GM21390 (cell line): ENCODE results near the gene KRTAP4-11.
"Not testable (repeated sequence)": the region's sequence is repeated elsewhere in the genome, so short reads cannot be mapped to it uniquely, and the experiment has no call there.

Experiments used
- ATAC-seq: cut with Tn5 transposase; IDR thresholded peaks from one replicate; pipeline ENCODE4 v1.9.1; 2021; ENCODE audit not compliant: unreplicated experiment

The KRTAP4-11 gene

DNA sequence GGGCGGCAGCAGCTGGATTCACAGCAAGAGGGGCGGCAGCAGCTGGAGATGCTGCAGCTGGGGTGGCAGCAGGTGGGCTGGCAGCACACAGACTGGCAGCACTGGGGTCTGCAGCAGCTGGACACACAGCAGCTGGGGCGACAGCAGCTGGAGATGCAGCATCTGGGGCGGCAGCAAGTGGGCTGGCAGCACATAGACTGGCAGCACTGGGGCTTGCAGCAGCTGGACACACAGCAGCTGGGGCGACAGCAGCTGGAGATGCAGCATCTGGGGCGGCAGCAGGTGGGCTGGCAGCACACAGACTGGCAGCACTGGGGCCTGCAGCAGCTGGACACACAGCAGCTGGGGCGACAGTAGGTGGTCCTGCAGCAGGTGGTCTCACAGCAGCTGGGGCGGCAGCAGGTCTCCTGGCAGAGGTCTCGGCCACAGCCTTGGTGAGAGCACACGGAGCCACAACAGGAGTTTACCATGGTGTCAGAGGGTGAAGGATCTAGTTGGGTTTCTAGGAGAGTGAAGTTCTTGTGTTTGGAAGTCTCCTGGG, at the start of gene KRTAP4-11:
TSS of gene KRTAP4-11 (minus strand) at position 528 of the 541 bp plus-strand sequence. CDS start at position 470, 58 bp downstream.
- ATAC-seq = not testable (repeated sequence)

DNA sequence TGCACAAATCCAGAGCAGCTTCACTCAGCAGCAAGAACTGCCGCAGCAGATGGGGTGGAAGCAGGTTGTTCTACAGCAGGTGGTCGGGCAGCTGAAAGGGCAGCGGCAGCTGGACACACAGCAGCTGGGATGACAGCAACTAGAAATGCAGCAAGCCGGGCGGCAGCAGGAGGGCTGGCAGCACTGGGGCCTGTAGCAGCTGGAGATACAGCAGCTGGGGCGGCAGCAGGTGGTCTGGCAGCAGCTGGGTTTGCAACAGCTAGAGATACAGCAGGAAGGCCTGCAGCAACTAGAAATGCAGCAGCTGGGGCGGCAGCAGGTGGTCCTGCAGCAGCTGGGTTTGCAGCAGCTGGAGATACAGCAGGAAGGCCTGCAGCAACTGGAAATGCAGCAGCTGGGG, 49.4 kb upstream of the KRTAP4-11 start:
- ATAC-seq = no peak

DNA sequence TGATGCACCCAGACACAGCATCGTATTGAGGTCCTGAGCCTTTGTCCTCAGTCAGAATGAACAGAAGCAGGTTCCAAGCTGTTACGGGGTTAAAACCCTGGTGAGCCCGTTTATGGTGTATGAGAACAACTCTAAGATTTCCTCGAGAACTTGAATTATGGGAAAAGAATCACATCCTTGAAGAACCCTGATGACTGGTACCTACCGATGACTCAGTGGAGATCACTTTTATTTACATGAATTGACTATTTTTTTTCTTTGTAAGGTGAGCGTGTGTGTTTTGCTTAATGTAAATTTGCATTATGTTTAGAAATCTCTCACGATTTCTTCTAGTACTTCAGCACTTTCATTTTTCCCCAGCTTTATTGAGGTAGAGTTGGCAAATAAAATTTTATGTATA, 45.7 kb upstream of the KRTAP4-11 start:
- no peak for ATAC-seq

GRCh38 chr17:41160648-41161047, 42.5 kb upstream of the KRTAP4-11 start, which contains the start of gene KRTAP4-4:
Gene KRTAP4-4 (minus strand): TSS chr17:41160748. CDS start chr17:41160691, 57 bp downstream.
- no peak for ATAC-seq

- ATAC-seq = not testable (repeated sequence)
Observed at GRCh38 chr17:41160190-41160589, 42.0 kb upstream of the KRTAP4-11 start.

- ATAC-seq = no peak
Observed at GRCh38 chr17:41153856-41154255, 35.7 kb upstream of the KRTAP4-11 start.

DNA sequence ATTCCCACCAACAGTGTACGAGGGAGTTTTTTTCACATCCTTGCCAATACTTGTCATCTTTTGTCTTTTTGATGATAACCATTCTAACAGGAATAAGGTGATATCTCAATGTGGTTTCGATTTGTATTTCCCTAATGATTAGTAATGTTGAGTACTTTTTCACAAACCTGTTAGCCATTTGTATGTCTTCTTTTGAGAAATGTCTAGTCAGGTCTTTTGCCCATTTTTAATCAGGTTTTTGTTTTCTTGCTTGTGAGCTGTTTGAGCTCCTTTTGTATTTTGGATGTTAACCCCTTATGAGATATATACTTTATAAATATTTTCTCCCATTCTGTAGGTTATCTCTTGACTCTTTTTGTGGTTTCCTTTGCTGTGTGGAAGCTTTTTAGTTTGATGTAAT, 33.4 kb upstream of the KRTAP4-11 start:
- no peak for ATAC-seq

GRCh38 chr17:41150026-41150425, 31.9 kb upstream of the KRTAP4-11 start:
- ATAC-seq = no peak

- no peak for ATAC-seq
Observed at GRCh38 chr17:41149652-41149985, 31.4 kb upstream of the KRTAP4-11 start, which contains the start of gene KRTAP4-5. Gene KRTAP4-5 (minus strand): TSS chr17:41149825. CDS start chr17:41149767, 58 bp downstream.

- not testable (repeated sequence) for ATAC-seq
Observed at GRCh38 chr17:41148971-41149651, 30.9 kb upstream of the KRTAP4-11 start.

DNA sequence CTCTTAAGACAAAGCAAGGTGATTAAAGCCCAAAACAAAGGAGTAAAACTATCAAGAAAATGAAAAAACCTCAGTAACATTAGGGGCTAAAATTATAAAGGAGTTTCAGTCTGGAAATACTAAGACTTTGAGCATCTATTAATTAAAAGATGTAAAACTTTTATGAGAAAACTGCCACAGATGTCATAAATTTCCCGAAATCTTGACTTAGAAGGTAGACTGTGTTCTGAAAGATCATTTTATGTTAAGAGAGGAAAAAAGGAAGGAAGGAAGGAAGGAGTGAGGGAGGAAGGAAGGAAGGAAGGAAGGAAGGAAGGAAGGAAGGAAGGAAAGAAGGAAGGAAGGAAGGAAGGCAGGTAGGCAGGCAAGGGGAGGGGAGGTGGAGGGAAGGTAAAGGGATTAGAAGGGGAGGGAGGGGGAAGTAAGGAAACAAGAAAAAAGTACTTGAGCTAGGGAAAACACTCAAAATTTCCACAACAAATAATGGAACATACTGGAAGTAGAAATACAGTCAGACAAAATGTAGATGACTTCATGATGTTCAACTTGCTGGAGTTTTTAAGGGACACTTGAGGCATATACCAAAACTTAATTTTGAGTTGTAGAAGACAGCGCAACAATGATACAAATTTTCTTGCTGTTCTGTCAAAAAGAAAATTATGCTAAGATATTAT, 29.5 kb upstream of the KRTAP4-11 start:
- no peak for ATAC-seq

DNA sequence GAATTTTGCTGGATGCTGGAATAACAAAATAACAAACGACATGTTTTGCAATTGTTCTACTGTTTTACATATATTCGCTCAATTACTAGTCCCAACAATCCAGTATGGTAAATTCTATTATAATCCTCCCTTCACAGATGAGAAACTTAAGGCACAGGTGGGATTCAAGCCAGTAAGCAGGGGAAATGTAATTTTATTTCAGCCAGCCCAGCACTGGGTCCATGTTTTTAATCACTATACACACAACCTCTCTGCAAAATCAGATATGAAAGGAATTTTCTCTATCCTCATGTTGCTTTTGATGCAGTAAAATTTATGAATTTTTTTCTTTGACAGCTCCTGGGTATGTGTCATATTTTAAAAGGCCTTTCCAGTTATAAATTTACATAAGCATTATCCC, 27.1 kb upstream of the KRTAP4-11 start:
- no peak for ATAC-seq

GRCh38 chr17:41144846-41145245, 26.7 kb upstream of the KRTAP4-11 start:
- ATAC-seq = no peak

- ATAC-seq = no peak
Observed at GRCh38 chr17:41141361-41141760, 23.2 kb upstream of the KRTAP4-11 start.

DNA sequence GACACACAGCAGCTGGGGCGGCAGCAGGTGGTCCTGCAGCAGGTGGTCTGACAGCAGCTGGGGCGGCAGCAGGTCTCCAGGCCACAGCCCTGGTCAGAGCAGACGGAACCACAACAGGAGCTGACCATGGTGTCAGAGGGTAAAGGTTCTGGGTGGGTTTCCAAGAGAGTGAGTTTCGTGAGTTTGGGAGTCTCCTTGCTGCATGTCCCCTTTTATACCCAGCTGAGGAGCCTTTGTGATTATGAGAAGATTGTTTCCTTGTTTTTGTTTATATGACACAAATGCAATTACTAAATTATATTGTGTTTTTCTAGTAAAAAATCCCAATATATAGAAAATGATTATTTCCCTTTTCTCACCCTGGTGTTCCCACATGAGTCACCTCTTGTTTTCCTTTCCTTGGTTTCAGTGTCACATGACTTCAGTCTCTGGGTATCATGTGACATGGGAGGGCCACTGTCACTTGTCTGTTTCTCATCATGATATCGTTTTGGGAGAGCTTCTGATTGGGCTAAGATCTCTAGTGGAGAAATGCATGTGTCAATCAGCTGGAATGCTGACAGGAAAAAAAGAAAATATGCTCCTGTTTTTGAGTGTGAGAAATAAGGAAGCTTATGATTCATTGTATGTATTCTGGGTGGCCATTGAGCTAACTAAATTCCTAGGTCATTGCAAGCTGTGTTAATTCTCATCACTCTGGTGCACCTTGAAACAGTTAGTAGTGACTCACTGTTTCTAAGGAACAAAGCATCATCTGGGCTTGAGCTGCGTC, 22.4 kb upstream of the KRTAP4-11 start, which contains the start of gene KRTAP4-6:
TSS of gene KRTAP4-6 (minus strand) at position 185 of the 772 bp plus-strand sequence. CDS start at position 128, 57 bp downstream.
- ATAC-seq = no peak

DNA sequence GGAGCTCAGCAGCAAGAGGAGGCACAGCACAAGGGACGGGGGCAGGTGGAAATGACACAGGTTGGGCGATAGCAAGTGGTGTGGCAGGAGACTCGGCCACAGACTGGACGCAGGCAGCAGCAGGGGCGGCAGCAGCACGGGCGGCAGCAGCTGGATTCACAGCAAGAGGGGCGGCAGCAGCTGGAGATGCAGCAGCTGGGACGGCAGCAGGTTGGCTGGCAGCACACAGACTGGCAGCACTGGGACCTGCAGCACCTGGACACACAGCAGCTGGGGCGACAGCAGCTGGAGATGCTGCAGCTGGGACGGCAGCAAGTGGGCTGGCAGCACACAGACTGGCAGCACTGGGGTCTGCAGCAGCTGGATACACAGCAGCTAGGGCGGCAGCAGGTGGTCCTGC, 21.7 kb upstream of the KRTAP4-11 start:
- ATAC-seq = not testable (repeated sequence)

- no peak for ATAC-seq
Observed at GRCh38 chr17:41133880-41134735, 15.9 kb upstream of the KRTAP4-11 start.

DNA sequence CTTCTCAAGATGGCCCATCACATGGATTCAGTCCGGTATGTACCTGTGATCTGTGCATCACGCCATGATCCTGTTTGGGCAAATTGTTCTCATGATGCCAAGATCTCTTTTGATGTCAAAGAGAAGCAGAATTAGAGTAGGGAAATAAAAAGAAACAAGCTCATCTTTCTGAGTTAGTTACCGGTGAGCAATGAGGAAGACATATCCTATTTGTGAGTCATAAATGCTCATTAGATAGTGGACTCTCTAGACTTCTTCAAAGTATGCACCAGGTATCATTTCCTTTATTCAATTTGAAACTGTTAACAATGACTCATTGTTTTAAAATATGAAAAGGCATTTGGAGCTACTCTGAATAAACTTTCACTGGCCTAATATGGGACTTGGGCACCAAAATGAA, 13.8 kb upstream of the KRTAP4-11 start:
- no peak for ATAC-seq

- ATAC-seq = no peak
Observed at GRCh38 chr17:41127371-41127770, 9.2 kb upstream of the KRTAP4-11 start.

DNA sequence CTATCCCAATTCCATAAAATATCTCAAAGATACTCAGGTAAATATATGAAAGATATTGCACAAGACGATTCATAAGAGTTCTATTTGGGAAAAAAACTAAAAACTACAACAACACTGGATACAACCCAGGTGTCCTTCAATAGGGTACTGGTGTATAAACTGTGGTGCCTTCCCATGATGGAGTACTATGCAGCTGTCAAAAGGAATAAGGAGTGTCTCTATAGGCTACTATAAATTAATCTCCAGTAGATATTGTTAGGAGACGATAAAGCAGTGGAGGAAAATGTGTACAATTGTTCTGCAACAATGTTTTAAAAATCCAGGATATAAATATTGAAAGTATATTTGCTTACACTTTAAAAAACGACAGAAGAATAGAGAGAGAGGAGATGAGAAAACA, 8.2 kb upstream of the KRTAP4-11 start:
- ATAC-seq = no peak
